NCI-H2171 treated with DMSO at 0.1 percent for 48 hours (cell line): ENCODE data around the gene RAB3C.
A peak's percentile ranks its signal among the peaks of the same experiment; 100 is the strongest.
"Not testable (repeated sequence)": the region's sequence is repeated elsewhere in the genome, so short reads cannot be mapped to it uniquely, and the experiment has no call there.

Experiments used
- DNase-seq: peaks from one replicate; lab custom pipeline; 2025; lab: John Stamatoyannopoulos, UW

The RAB3C gene

GRCh38 chr5:58602889-58603288 is 20.0 kb downstream of the RAB3C start:
- not testable (repeated sequence) for DNase-seq

- DNase-seq: no peak
These were observed 23.2 kb downstream of the RAB3C start for GRCh38 chr5:58606064-58606463.

GRCh38 chr5:58615972-58616371 is 33.1 kb downstream of the RAB3C start:
- DNase-seq: no peak

- peak; percentile 21 for DNase-seq
These were observed 34.4 kb downstream of the RAB3C start for GRCh38 chr5:58617241-58617640.

- no peak for DNase-seq
These were observed 37.5 kb downstream of the RAB3C start for GRCh38 chr5:58620336-58620735.

GRCh38 chr5:58622936-58623871 is 40.3 kb downstream of the RAB3C start:
- peak; percentile 49 for DNase-seq

GRCh38 chr5:58628626-58629025 is 45.8 kb downstream of the RAB3C start:
- DNase-seq: no peak

- DNase-seq: no peak
These were observed 46.6 kb downstream of the RAB3C start for GRCh38 chr5:58629271-58630159.

GRCh38 chr5:58631895-58632294 is 49.0 kb downstream of the RAB3C start:
- no peak for DNase-seq

- DNase-seq: no peak
These were observed 52.5 kb downstream of the RAB3C start for GRCh38 chr5:58635416-58635815.

GRCh38 chr5:58640011-58640410 is 57.1 kb downstream of the RAB3C start:
- no peak for DNase-seq

- no peak for DNase-seq
These were observed 58.7 kb downstream of the RAB3C start for GRCh38 chr5:58641533-58641932.

GRCh38 chr5:58648846-58649245 is 66.0 kb downstream of the RAB3C start:
- DNase-seq: no peak

- DNase-seq: no peak
These were observed 66.8 kb downstream of the RAB3C start for GRCh38 chr5:58649716-58650115.

- no peak for DNase-seq
These were observed 70.6 kb downstream of the RAB3C start for GRCh38 chr5:58653521-58653920.

GRCh38 chr5:58666141-58666540 is 83.3 kb downstream of the RAB3C start:
- no peak for DNase-seq

GRCh38 chr5:58666598-58667581 is 84.0 kb downstream of the RAB3C start:
- peak; percentile 23 for DNase-seq

GRCh38 chr5:58670582-58670981 is 87.7 kb downstream of the RAB3C start:
- peak; percentile 34 for DNase-seq

- no peak for DNase-seq
These were observed 88.3 kb downstream of the RAB3C start for GRCh38 chr5:58671155-58671554.

GRCh38 chr5:58672521-58672920 is 89.6 kb downstream of the RAB3C start:
- DNase-seq: no peak

GRCh38 chr5:58674070-58674469 is 91.2 kb downstream of the RAB3C start:
- DNase-seq: no peak

GRCh38 chr5:58674711-58675110 is 91.8 kb downstream of the RAB3C start:
- DNase-seq: no peak
